GM18907 (cell line): ENCODE data around the gene ANKRD36B.
"Not testable (repeated sequence)": the region's sequence is repeated elsewhere in the genome, so short reads cannot be mapped to it uniquely, and the experiment has no call there.

Source experiments
- ATAC-seq: cut with Tn5 transposase; IDR thresholded peaks from one replicate; pipeline ENCODE4 v1.9.1; 2021; ENCODE audit warnings: mild to moderate bottlenecking, moderate library complexity; ENCODE audit not compliant: unreplicated experiment

ANKRD36B gene

DNA sequence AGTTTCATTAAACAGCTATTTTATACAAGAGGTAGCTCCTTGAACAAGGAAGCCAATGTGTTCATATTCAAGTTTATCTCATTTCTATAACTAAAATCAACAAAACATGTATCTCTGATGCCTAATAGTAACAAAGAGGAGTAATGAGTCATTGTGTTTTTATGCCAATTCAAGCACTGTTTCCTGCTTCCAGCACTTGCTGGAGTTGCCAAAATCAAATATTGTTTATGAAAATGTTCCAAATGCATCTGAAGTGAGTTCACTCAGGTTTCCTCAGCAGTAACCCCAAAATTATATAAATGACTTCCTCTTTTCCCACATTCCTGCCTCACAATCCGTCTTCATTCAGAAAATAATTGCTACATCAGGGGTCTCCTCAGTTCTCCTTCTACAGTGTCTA lies 39.2 kb downstream of the ANKRD36B start:
- ATAC-seq: not testable (repeated sequence)

DNA sequence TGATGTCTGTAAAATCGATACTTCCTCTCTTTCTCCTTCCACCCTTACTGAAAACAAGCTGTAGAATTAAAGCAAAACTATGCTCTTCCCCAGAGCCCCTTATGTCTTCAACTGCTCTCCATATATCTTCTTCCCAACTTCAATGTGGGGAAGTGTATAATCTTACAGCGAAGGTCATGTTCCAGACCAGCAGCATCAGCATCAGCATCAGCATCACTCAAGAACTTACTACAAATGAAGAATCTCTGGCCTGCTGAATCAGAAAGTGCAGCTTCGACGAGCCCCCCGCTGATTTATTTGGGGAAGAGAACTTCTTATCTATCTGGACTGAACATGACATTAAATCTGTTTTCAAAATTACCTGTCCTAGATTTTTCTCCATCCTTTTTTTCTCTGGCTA lies 40.6 kb downstream of the ANKRD36B start:
- not testable (repeated sequence) for ATAC-seq

DNA sequence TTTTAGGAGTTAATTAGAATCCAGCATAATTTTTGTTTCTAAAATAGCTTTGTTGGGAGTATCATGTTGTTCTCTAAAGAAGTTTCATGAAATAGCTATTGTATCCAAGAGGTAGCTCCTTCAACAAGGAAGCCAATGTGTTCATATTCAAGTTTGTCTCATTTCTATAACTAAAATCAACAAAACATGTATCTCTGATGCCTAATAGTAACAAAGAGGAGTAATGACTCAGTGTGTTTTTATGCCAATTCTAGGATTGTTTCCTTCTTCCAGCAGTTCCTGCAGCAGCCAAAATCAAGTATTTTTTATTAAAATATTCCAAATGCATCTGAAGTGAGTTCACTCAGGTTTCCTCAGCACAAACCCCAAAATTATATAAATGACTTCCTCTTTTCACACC lies 41.1 kb downstream of the ANKRD36B start:
- not testable (repeated sequence) for ATAC-seq

GRCh38 chr2:97546711-97547110 lies 43.0 kb downstream of the ANKRD36B start:
- ATAC-seq: no peak

GRCh38 chr2:97544911-97545310 lies 44.8 kb downstream of the ANKRD36B start:
- ATAC-seq: not testable (repeated sequence)

DNA sequence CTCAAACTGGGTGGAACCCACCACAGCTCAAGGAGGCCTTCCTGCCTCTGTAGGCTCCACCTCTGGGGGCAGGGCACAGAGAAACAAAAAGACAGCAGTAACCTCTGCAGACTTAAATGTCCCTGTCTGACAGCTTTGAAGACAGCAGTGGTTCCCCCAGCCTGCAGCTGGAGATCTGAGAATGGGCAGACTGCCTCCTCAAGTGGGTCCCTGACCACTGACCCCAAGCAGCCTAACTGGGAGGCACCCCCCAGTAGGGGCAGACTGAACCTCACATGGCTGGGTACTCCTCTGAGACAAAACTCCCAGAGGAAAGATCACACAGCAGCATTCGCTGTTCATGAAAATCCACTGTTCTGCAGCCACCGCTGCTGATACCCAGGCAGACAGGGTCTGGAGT lies 63.8 kb downstream of the ANKRD36B start:
- ATAC-seq: not testable (repeated sequence)

DNA sequence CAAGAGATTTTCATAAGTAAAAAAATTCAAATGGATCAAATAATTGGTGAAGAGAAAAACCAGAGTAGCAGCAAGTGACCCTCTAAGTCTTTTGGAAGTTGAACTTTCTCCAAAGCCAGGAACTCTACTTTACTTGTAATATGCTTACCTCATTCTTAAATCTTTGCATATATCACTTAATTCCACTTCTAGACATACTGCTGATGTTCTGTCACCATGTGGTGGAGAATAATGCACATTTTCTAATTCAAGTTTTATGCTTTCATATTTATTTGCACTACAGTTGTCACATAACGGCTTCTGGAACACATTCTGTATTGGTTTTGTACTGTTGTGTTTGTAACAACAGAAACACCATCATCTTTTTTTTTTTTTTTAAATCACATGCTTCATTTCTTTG lies 65.9 kb downstream of the ANKRD36B start:
- ATAC-seq: not testable (repeated sequence)

GRCh38 chr2:97522916-97523555 lies 66.6 kb downstream of the ANKRD36B start:
- ATAC-seq: not testable (repeated sequence)

- not testable (repeated sequence) for ATAC-seq
Measured at GRCh38 chr2:97495651-97496050, 94.0 kb downstream of the ANKRD36B start.

GRCh38 chr2:97490141-97490540 lies 99.5 kb downstream of the ANKRD36B start:
- not testable (repeated sequence) for ATAC-seq
